AG20443 (cell line): Measurements from ENCODE around the gene CUEDC1.

Experiments used
- DNase-seq: peaks from one replicate; pipeline ENCODE4 v3.0.0; 2012; ENCODE audit warnings: low spot score, mixed read lengths

CUEDC1 gene

DNA sequence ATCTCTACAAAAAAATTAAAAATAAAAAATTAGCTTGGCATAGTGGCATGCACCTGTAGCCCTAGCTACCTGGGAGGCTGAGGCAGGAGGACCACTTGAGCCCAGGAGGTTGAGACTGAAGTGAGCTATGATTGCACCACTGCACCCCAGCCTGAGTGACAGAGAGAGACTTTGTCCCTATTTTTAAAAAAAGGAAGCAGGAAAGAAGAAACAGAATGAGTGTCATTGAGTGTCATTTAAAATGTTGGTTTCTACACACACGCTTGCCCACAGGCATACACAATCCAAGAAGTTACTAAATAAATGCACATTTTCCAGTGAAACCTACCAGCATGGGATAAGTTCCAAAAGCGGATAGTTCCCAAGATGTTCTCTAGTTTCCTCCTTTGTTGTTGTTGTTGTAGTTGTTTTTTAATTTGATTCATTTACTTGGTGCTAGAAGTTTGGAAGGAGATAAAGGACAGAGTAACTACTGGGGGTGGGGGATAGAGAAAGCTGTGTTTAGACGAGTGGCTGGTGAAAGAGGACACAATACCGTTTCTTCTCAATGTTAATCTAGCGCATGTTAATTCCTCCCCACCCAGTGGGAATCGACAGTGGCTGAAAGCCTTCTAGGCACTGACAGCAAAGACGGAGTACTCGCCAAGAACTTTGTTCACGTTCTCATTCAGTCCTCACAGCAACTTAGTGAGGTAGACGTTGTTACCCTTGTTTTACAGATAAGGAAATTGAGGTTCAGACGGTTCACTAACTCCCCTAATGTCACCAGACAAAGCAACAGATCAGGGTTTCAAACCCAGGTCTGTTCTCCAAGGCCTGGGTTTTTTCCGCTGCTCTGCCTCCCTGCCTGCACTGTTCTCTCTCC is 122.7 kb downstream of the CUEDC1 start:
- no peak for DNase-seq

DNA sequence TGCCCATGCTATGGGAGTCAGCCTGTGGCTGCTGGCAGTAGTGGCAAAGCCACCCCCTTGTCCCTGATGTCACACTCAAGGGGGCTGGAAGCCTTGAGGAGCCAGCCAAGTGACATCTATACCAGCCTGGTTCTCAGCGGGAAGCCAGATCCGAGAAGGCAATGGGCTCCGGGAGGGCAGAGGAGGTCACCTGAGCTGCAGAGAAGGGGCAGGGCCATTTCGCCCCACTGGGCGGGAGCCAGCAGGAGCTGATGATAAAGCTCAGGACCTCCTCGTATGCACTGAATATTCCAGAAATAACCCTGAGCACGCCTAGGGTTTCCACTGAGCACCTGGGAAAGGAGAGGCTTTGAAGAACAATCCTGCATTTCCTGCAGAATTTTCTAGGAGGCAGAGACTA is 124.3 kb downstream of the CUEDC1 start:
- no peak for DNase-seq

DNA sequence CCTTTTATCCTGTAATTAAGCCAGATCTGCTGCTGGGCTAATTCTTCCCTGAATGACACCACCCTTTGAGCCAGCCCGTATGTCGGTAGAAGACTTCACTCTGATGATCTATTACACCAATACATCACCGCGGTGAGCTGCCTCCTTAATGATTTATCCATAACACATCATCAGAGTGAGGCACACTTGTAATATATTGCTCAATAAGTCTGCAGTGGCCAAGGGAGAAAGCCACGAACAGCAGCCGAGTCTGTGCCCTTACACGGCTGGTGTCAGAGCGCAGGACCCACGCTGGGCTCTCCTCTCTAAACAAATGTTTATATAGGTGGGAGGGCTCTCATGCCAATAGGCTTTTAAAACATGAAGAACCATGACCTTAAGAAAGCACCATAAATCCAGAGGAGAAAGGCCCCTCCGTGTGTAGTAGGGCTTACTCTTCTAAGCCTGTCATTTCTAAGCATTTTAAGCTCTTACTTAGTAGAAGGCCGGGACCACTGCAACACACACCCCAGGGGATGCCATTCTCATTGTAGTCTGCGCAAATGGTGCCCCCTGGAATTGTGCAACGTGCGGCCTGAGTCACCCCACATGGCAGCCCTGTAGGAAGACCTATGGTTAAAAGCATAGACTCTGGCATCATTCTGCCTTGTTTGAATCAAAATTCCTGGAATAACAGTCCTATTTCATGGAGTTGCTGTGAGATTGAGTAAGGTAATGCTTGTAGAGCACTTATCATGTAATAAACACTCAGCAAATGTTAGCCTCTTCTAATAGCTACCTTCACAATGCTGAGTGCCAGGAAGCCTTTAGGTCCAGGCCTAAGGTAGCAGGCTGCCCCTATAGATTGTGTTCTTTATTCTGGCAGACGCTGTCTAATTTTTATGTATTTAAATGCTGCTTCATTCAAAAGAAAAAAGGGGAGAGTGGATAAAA is 131.5 kb downstream of the CUEDC1 start:
- DNase-seq = peak; percentile 34

DNA sequence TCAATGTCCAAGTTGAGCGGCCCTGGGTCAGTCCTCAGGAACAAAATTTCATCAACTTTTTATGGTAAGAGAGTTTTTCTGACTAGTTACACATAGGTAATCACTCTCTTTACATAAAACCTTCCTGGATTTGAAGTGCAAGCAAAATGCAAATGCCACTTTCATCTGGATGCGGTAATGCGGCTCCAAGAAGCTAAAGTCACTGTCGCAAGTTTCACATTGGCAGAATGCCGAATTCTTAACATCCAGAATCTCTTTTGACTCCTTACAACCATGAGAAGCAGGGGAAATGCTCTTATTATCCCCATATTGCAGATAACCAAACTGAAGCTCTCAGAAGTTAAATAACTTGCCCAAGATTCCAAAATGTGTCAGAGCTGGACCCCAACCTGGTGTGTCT is 135.3 kb downstream of the CUEDC1 start:
- DNase-seq = no peak

GRCh38 chr17:57819285-57819684 is 135.9 kb downstream of the CUEDC1 start:
- no peak for DNase-seq

DNA sequence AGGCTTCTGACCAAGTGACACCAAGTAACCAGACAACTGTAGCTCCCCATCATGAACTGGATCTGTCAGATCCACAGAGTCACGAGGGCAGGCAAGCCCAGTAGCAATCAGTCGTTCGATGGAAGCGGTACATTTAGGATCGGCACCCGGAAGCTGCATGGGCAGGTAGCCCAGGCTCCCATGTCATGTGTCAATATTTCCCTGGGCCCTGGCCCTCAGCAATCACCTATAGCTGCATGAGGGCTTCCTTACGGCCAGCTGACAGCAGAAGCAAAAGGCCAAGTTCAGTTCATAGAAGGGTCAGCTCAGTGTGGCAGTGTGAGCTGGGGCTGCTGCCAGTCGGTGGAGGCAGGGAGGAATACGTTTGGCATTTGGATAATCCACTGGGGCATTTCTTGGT is 137.1 kb downstream of the CUEDC1 start:
- no peak for DNase-seq

GRCh38 chr17:57817299-57817698 is 137.9 kb downstream of the CUEDC1 start:
- DNase-seq = no peak

- no peak for DNase-seq
These were observed 140.8 kb downstream of the CUEDC1 start for GRCh38 chr17:57814421-57814820.

- no peak for DNase-seq
These were observed 143.5 kb downstream of the CUEDC1 start for GRCh38 chr17:57811638-57812280.
